ENCODE results near the gene CACNG3.
"Not testable (repeated sequence)": the region's sequence is repeated elsewhere in the genome, so short reads cannot be mapped to it uniquely, and the experiment has no call there.

The CACNG3 gene

GRCh38 chr16:24336491-24336890 is 80.4 kb downstream of the CACNG3 start:
- H3K27ac ChIP-seq: no peak overlapping the region
- TF ChIP-seq, protein P1, sequence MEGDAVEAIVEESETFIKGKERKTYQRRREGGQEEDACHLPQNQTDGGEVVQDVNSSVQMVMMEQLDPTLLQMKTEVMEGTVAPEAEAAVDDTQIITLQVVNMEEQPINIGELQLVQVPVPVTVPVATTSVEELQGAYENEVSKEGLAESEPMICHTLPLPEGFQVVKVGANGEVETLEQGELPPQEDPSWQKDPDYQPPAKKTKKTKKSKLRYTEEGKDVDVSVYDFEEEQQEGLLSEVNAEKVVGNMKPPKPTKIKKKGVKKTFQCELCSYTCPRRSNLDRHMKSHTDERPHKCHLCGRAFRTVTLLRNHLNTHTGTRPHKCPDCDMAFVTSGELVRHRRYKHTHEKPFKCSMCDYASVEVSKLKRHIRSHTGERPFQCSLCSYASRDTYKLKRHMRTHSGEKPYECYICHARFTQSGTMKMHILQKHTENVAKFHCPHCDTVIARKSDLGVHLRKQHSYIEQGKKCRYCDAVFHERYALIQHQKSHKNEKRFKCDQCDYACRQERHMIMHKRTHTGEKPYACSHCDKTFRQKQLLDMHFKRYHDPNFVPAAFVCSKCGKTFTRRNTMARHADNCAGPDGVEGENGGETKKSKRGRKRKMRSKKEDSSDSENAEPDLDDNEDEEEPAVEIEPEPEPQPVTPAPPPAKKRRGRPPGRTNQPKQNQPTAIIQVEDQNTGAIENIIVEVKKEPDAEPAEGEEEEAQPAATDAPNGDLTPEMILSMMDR (conservative IDR thresholded peaks at IDR 0.05): no peak

GRCh38 chr16:24337013-24337412 is 80.9 kb downstream of the CACNG3 start:
- TF ChIP-seq, protein P1 (conservative IDR thresholded peaks at IDR 0.05): no peak
- H3K27ac ChIP-seq: no peak overlapping the region

- H3K27ac ChIP-seq: not testable (repeated sequence)
Measured at GRCh38 chr16:24343829-24344228, 87.7 kb downstream of the CACNG3 start.

DNA sequence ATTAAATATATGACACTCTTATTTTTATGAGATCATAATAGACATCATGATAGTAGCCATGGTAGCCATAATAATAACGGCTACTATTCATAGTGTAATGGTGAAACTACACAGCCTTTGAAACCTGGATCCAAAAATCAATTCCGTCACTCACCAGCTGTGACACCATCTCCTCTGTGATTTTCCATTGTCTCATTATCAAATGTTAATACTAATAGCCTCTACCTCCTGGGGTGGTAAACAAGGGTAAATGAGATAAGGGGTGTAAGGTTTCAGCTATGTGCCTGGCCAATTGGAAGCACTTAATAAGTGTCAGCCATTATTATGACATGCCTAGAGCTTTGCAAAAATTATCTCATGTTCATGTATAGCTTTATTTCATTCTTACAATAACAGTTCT is 88.6 kb downstream of the CACNG3 start:
- H3K27ac ChIP-seq: no peak overlapping the region

DNA sequence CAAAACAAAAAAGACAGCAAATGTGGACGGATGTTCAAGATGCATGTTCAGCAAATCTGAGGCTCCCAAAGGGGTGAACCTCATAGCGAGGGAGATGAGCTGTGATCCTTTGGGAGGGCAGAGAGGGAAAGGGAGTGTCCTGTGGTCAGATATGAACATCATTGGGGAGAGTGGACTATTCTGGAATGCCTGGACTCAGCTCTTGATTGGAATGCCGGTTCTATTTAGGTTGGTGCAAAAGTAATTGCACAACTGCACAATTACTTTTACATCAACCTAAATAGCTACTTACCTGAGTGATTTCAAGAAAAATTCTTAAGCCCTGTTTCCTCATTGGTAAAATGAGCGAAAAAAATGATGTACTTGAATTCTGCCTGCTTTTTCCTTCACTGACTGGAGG is 89.6 kb downstream of the CACNG3 start:
- TF ChIP-seq, protein P1 (conservative IDR thresholded peaks at IDR 0.05): no peak
- no peak overlapping the region for H3K27ac ChIP-seq

More for the DNA sequence above, 88.6 kb downstream of the CACNG3 start:
- TF ChIP-seq, protein P1 (conservative IDR thresholded peaks at IDR 0.05): no peak

GRCh38 chr16:24346734-24347133 is 90.6 kb downstream of the CACNG3 start:
- H3K27ac ChIP-seq: no peak overlapping the region
- TF ChIP-seq, protein P1 (conservative IDR thresholded peaks at IDR 0.05): no peak

DNA sequence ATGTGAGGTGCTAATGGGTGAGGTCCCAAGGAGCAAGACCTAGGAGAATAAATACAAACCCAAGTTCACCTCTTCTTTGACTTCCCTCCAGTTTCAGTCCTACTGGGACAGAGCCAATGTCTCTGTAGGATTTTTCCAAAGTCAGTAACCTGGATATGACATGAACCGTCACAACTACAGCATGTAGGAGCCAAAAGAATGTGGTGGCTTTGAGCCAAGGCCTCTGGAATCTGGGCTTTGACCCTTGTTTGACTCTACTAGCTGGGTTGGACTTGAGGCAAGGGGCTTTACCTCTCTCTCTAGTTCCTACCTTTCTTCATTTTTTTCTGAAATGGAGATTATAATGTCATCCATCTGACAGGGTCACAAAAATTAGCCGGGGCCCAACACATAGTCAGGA is 91.4 kb downstream of the CACNG3 start:
- no peak overlapping the region for H3K27ac ChIP-seq
- TF ChIP-seq, protein P1 (conservative IDR thresholded peaks at IDR 0.05): no peak

DNA sequence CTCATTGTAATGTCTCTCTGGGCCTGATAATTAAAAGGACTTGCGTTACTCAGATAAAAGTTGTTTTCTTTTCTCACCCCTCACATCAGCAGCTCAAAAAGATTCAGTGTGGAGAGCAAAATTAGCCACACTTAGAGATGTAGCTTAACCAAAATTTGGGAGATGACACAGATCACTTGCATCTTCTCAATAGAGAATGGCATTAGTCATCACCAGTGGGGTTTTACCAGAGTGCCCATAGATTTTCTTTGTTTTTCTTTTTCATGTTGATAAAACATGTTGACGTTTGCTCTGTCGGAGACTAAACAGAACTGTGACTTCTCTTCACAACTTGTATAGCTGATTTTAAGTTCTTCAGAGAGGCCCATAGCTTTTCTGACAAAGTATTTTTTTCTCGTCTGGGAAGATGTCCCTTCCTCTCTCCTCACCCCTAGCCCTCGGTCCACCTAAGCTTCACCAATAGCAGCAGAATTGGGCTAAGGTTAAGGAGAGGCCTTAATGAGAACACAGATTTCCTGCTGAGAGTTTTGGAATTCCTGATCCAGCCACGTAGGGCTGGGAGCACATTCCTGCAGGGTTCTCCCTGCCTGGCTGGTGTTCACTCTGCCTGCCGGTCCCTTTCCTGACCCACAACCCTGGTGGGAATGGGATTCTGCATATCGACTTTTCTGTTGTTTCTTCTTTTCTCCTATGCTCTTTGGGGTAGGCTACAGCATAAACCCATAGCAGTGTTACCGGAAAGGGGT is 92.6 kb downstream of the CACNG3 start:
- TF ChIP-seq, protein P1 (conservative IDR thresholded peaks at IDR 0.05): no peak
- H3K27ac ChIP-seq: no peak overlapping the region

Data from VCaP (cell line).